NCI-H128 (cell line): ENCODE measurements around the gene PSEN1.

ENCODE experiments used
- DNase-seq: peaks from one replicate; lab custom pipeline; 2025; ENCODE audit not compliant: unreplicated experiment; lab: John Stamatoyannopoulos, UW

Gene PSEN1

DNA sequence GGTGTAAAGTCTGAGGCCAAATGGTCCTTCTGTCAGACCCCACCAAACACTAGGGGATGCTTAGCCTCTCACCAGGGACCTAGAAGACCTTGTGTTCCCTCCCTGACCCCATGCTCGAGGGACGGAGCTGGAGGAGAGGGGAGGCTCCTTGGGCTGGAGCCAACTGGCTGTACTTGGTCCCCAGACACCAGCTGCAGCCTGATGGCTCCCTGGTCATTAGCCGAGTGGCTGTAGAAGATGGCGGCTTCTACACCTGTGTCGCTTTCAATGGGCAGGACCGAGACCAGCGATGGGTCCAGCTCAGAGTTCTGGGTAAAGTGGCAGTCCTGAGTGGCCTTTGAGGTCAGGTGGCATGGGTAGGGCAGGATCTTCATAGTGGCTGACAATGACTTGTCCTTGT is 130.0 kb downstream of the PSEN1 start:
- no peak for DNase-seq

DNA sequence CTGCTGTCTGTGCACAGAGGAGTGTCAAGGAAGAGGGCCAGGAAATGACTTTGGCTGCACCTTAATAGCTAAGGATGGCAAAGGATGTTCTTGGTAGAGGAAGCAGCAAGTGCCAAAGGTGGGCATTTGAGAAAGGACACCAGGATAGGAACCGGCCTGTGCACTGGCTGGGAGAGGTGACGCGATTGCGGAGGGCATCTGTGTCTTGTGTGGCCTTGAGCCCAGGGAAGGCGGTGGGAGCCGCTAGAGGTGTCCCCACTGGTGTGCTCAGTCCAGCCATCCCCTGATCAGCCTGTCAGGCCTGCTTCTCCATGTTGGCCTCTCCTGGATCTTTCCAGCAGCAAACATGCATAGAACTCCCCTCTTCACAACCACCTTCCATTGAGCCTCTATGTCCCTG is 131.2 kb downstream of the PSEN1 start:
- DNase-seq = no peak

DNA sequence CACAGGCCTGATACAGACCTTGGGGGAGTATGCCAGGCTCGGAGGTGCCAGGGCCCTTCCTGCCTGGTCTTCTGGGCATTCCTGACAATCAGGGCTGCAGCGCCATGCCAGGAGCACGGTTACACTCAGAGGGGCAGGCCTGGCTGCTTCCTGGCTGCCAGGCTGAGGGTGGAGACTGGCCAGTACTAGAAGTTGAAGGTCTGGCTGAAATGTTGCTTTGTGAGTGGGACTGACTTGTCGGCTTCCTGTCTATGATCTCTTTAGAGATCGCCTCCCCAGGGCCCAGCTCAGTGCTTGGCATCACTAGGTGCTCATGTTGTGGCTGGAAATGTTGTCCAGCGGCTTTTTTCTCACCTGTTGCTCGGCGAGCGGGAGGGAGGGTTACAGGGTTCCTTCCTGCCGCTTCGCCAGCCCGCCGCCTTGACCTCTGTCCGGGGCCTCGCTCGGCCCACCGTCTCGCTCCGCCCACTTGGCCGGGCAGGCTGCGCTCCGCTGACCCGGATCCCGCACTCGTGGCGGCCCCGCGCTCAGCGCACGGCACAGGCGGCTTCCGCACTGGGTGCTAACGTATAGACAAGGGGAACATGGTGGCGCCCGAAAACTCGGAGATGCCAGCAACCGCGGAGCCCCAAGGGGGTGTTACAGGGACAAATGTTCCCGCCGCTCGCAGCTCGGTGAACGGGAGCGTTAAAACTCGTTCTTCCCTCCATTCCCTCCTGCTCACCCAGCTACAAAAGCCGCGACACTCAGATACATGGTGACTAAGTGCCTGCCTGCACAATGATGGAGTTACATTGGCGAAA is 133.6 kb downstream of the PSEN1 start:
- DNase-seq = no peak

- DNase-seq = no peak
These were observed 136.1 kb downstream of the PSEN1 start for GRCh38 chr14:73272393-73272792.
